GM19468 (cell line): ENCODE data around the gene OR2A12.
A peak's percentile ranks its signal among the peaks of the same experiment; 100 is the strongest.
"Not testable (repeated sequence)": the region's sequence is repeated elsewhere in the genome, so short reads cannot be mapped to it uniquely, and the experiment has no call there.

Experiments
- ATAC-seq: cut with Tn5 transposase; IDR thresholded peaks from one replicate; pipeline ENCODE4 v1.9.1; 2021; ENCODE audit warnings: mild to moderate bottlenecking, moderate library complexity, moderate number of reproducible peaks; ENCODE audit not compliant: unreplicated experiment; ENCODE audit errors: extremely low read depth

OR2A12 gene

GRCh38 chr7:144110272-144110671 lies 24.2 kb downstream of the OR2A12 start:
- ATAC-seq, result no peak

- ATAC-seq, result no peak
These were observed 27.6 kb downstream of the OR2A12 start for GRCh38 chr7:144113651-144114050.

GRCh38 chr7:144118341-144118740 lies 32.3 kb downstream of the OR2A12 start:
- no peak for ATAC-seq

- no peak for ATAC-seq
These were observed 36.8 kb downstream of the OR2A12 start, which contains the start of gene OR2A14 for GRCh38 chr7:144122876-144123275. OR2A14 (plus strand) TSS chr7:144123176; CDS start chr7:144129113, 5,937 bp downstream.

GRCh38 chr7:144127714-144128334 lies 41.7 kb downstream of the OR2A12 start:
- peak; percentile 99 for ATAC-seq

- not testable (repeated sequence) for ATAC-seq
These were observed 43.5 kb downstream of the OR2A12 start for GRCh38 chr7:144129601-144130000.

- no peak for ATAC-seq
These were observed 44.7 kb downstream of the OR2A12 start for GRCh38 chr7:144130730-144131129.

GRCh38 chr7:144132262-144132661 lies 46.2 kb downstream of the OR2A12 start:
- no peak for ATAC-seq

- no peak for ATAC-seq
These were observed 47.2 kb downstream of the OR2A12 start for GRCh38 chr7:144133307-144133706.

- ATAC-seq, result no peak
These were observed 48.0 kb downstream of the OR2A12 start for GRCh38 chr7:144134116-144134515.

- ATAC-seq, result no peak
These were observed 51.4 kb downstream of the OR2A12 start for GRCh38 chr7:144137501-144137900.

- no peak for ATAC-seq
These were observed 56.1 kb downstream of the OR2A12 start for GRCh38 chr7:144142187-144142586.

- no peak for ATAC-seq
These were observed 58.3 kb downstream of the OR2A12 start for GRCh38 chr7:144144426-144144825.

GRCh38 chr7:144148224-144148827 lies 62.2 kb downstream of the OR2A12 start:
- ATAC-seq, result no peak
